Measurements from ENCODE around the gene TFG.

TFG gene

GRCh38 chr3:100703865-100704264 is 5.4 kb upstream of the TFG start:
- H3K9me3 ChIP-seq, result no peaks in the 10 kb centered on the region; the same call in 1 of the 2 replicates
- no peaks in the 10 kb centered on the region for H3K36me3 ChIP-seq
- H4K20me1 ChIP-seq, result no peaks in the 10 kb centered on the region
- H3K27me3 ChIP-seq, result no peaks in the 10 kb centered on the region
- no peak overlapping the region for H3K9ac ChIP-seq
- H3K4me2 ChIP-seq, result no peak overlapping the region
- peaks cover 5% of the 10 kb centered on the region for H3K4me1 ChIP-seq
- H3K27ac ChIP-seq, result no peak overlapping the region
- no peak for TF ChIP-seq Cebpa-rat (IDR thresholded peaks at IDR 0.05)
- H3K4me3 ChIP-seq, result no peak overlapping the region

- Histone ChIP-seq H3K9ac (no peak overlapping the region), H3K4me1 (peaks cover 15% of the 10 kb centered on the region), H3K4me3 (no peak overlapping the region), H3K4me2 (no peak overlapping the region), H4K20me1 (peaks cover 16% of the 10 kb centered on the region), H3K27me3 (no peaks in the 10 kb centered on the region), H3K27ac (no peak overlapping the region), H3K9me3 (no peaks in the 10 kb centered on the region; the same call in 1 of the 2 replicates), H3K36me3 (peaks cover 5% of the 10 kb centered on the region; the same call in 1 of the 2 replicates)
- no peak for TF ChIP-seq Cebpa-rat (IDR thresholded peaks at IDR 0.05)
These were observed 2.9 kb upstream of the TFG start for GRCh38 chr3:100706365-100706764.

- peak overlapping the region; percentile 96 for H3K9ac ChIP-seq
- H3K27ac ChIP-seq, result peak overlapping the region; percentile 97
- peaks cover 38% of the 10 kb centered on the region for H4K20me1 ChIP-seq
- H3K4me2 ChIP-seq, result peak overlapping the region; percentile 72
- no peak for TF ChIP-seq Cebpa-rat (IDR thresholded peaks at IDR 0.05)
- peaks cover 20% of the 10 kb centered on the region for H3K4me1 ChIP-seq
- H3K9me3 ChIP-seq, result no peaks in the 10 kb centered on the region; the same call in 1 of the 2 replicates
- H3K27me3 ChIP-seq, result no peaks in the 10 kb centered on the region
- peak overlapping the region; percentile 92 for H3K4me3 ChIP-seq
- H3K36me3 ChIP-seq, result peaks cover 20% of the 10 kb centered on the region
These were observed 678 bp upstream of the TFG start for GRCh38 chr3:100708644-100708988.

- H3K4me1 ChIP-seq, result peaks cover 20% of the 10 kb centered on the region
- no peaks in the 10 kb centered on the region; the same call in 1 of the 2 replicates for H3K9me3 ChIP-seq
- no peak for TF ChIP-seq Cebpa-rat (IDR thresholded peaks at IDR 0.05)
- H3K4me2 ChIP-seq, result peak overlapping the region; percentile 83
- H4K20me1 ChIP-seq, result peaks cover 50% of the 10 kb centered on the region
- no peaks in the 10 kb centered on the region for H3K27me3 ChIP-seq
- peak overlapping the region; percentile 97 for H3K27ac ChIP-seq
- H3K36me3 ChIP-seq, result peaks cover 31% of the 10 kb centered on the region
- peak overlapping the region; percentile 96 for H3K9ac ChIP-seq
- H3K4me3 ChIP-seq, result peak overlapping the region; percentile 92
These were observed 557 bp downstream of the TFG start for GRCh38 chr3:100709842-100710260.

GRCh38 chr3:100710261-100710968 is 1.1 kb downstream of the TFG start:
- peak overlapping the region; percentile 83 for H3K4me2 ChIP-seq
- no peak for TF ChIP-seq Cebpa-rat (IDR thresholded peaks at IDR 0.05)
- peaks cover 37% of the 10 kb centered on the region for H3K36me3 ChIP-seq
- peak overlapping the region; percentile 92 for H3K4me3 ChIP-seq
- H3K27ac ChIP-seq, result peak overlapping the region; percentile 82
- H3K4me1 ChIP-seq, result peaks cover 20% of the 10 kb centered on the region
- no peaks in the 10 kb centered on the region; the same call in 1 of the 2 replicates for H3K9me3 ChIP-seq
- H4K20me1 ChIP-seq, result peaks cover 56% of the 10 kb centered on the region
- peak overlapping the region; percentile 88 for H3K9ac ChIP-seq
- no peaks in the 10 kb centered on the region for H3K27me3 ChIP-seq

- no peak overlapping the region for H3K27ac ChIP-seq
- peaks cover 15% of the 10 kb centered on the region for H3K4me1 ChIP-seq
- no peak overlapping the region for H3K4me2 ChIP-seq
- no peak for TF ChIP-seq Cebpa-rat (IDR thresholded peaks at IDR 0.05)
- no peak overlapping the region for H3K9ac ChIP-seq
- H3K36me3 ChIP-seq, result peaks cover 74% of the 10 kb centered on the region
- H3K4me3 ChIP-seq, result no peak overlapping the region
- H4K20me1 ChIP-seq, result peaks cover 96% of the 10 kb centered on the region
- H3K9me3 ChIP-seq, result no peaks in the 10 kb centered on the region
- H3K27me3 ChIP-seq, result no peaks in the 10 kb centered on the region
These were observed 5.9 kb downstream of the TFG start for GRCh38 chr3:100715176-100715575.

- Histone ChIP-seq H3K9ac (no peak overlapping the region), H3K36me3 (peaks cover 81% of the 10 kb centered on the region), H3K27me3 (no peaks in the 10 kb centered on the region), H3K4me3 (no peak overlapping the region), H3K27ac (no peak overlapping the region), H4K20me1 (peaks cover 87% of the 10 kb centered on the region), H3K9me3 (no peaks in the 10 kb centered on the region; the same call in 1 of the 2 replicates), H3K4me2 (no peak overlapping the region), H3K4me1 (no peaks in the 10 kb centered on the region)
- no peak for TF ChIP-seq Cebpa-rat (IDR thresholded peaks at IDR 0.05)
These were observed 7.8 kb downstream of the TFG start for GRCh38 chr3:100717063-100717462.

- no peaks in the 10 kb centered on the region for H3K27me3 ChIP-seq
- no peak overlapping the region for H3K9ac ChIP-seq
- no peak overlapping the region for H3K4me2 ChIP-seq
- H3K36me3 ChIP-seq, result peaks cover 86% of the 10 kb centered on the region
- H3K27ac ChIP-seq, result no peak overlapping the region
- H3K9me3 ChIP-seq, result no peaks in the 10 kb centered on the region; the same call in 1 of the 2 replicates
- no peak for TF ChIP-seq Cebpa-rat (IDR thresholded peaks at IDR 0.05)
- H4K20me1 ChIP-seq, result peaks cover 79% of the 10 kb centered on the region
- no peaks in the 10 kb centered on the region for H3K4me1 ChIP-seq
- no peak overlapping the region for H3K4me3 ChIP-seq
These were observed 8.6 kb downstream of the TFG start for GRCh38 chr3:100717637-100718487.

- no peak overlapping the region for H3K27ac ChIP-seq
- peaks cover 66% of the 10 kb centered on the region for H4K20me1 ChIP-seq
- no peaks in the 10 kb centered on the region for H3K27me3 ChIP-seq
- H3K9me3 ChIP-seq, result no peaks in the 10 kb centered on the region; the same call in 1 of the 2 replicates
- no peaks in the 10 kb centered on the region for H3K4me1 ChIP-seq
- no peak overlapping the region for H3K4me3 ChIP-seq
- no peak for TF ChIP-seq Cebpa-rat (IDR thresholded peaks at IDR 0.05)
- H3K9ac ChIP-seq, result no peak overlapping the region
- H3K4me2 ChIP-seq, result no peak overlapping the region
- H3K36me3 ChIP-seq, result peaks cover 74% of the 10 kb centered on the region
These were observed 9.8 kb downstream of the TFG start for GRCh38 chr3:100719136-100719535.

GRCh38 chr3:100720426-100720825 is 11.1 kb downstream of the TFG start:
- H3K4me2 ChIP-seq, result no peak overlapping the region
- no peak overlapping the region for H3K9ac ChIP-seq
- H3K9me3 ChIP-seq, result no peaks in the 10 kb centered on the region; the same call in 1 of the 2 replicates

More at GRCh38 chr3:100720426-100720825, 11.1 kb downstream of the TFG start:
- Histone ChIP-seq H3K4me1 (no peaks in the 10 kb centered on the region), H3K27me3 (no peaks in the 10 kb centered on the region), H3K36me3 (peaks cover 75% of the 10 kb centered on the region), H4K20me1 (peaks cover 65% of the 10 kb centered on the region), H3K27ac (no peak overlapping the region), H3K4me3 (no peak overlapping the region)
- TF ChIP-seq Cebpa-rat (IDR thresholded peaks at IDR 0.05), result no peak

Data from BLaER1 (cell line).